Stimulated activated CD4-positive, alpha-beta T cell treated with anti-CD3 and anti-CD28 coated beads, Interleukin-15, amount 100 ng/mL, for 48 hours (primary cell): ENCODE measurements around the gene HRC.

ENCODE experiments used
- DNase-seq, 2 donors: peaks; one replicate each; pipeline ENCODE4 v3.0.0-alpha.2; 2020; ENCODE audit warnings: low read depth in 2 of 2

HRC gene

DNA sequence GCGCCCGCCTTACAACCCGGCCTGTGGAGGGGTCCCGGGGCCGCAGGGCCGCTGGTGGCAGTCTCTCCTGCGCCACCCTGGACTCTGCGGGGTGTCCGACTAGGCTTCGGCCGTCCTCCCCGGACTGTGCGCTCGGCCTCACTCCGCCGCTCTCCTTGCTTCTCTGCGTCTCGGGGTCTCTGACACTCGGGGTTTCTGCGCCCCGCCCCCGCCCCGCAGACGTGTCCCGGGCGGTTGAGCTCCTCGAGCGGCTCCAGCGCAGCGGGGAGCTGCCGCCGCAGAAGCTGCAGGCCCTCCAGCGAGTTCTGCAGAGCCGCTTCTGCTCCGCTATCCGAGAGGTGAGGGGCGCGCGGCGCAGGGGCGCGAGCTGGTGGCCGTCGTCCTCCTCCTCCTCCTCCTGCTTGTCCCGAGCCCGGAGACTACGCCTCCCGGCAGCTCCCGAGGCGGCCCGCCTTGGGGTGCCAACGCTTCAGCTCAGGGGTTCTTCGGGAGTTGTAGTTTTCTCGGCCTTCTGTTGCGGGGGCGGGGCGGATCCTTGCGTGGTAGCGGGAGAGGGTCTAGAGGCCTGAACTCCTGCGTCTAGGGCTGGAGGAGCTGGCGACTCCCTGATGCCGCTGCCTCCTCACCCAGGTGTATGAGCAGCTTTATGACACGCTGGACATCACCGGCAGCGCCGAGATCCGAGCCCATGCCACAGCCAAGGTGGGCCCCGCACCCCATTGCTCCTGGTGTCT lies 40.4 kb downstream of the HRC start:
- peak; percentile 42 for DNase-seq

DNA sequence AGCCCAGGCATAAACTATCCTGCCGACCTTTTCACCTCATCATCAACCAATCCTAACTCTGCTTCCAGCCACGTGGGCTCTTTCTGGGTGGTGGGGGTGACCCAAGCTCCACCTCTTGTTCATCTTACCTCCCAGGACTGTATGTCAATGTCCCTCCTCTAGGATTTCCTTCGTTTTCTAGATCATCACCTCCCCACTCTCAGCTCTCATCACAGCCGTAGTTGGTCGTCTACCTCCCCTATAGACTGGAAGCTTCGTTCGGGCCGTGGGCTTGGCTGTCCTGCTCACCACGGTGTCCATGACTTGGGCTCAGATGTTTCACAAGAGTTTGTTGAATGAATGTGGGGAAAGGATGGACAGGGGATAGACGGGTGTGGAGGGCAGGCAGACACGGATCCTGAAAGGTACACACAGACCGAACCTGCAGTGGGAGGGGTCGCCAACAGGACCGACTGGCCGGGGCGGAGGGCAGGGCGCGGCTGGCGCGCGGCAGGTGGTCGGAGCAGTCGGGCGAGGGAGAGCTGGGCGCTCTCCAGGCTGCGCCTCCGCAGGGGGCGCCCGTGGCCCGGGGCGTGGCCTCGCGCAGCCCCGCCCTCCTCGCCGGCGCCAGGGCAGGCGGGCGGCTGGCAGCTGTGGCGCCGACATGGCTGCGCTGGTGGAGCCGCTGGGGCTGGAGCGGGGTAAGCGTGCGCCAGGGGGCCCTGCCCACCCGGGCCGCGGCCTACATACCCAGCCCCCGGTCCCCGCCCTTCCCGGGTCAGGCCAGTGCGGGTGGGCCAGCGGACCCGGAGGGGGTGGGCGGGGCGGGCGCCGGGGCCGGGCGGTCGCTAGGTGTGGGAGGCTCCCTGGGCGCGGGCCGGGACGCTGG lies 41.2 kb downstream of the HRC start, which contains the start of gene LIN7B:
TSS of gene LIN7B (plus strand) at position 609 of the 868 bp plus-strand sequence. CDS start at position 644, 35 bp downstream.
- DNase-seq, result peak; percentile 33 to 67

DNA sequence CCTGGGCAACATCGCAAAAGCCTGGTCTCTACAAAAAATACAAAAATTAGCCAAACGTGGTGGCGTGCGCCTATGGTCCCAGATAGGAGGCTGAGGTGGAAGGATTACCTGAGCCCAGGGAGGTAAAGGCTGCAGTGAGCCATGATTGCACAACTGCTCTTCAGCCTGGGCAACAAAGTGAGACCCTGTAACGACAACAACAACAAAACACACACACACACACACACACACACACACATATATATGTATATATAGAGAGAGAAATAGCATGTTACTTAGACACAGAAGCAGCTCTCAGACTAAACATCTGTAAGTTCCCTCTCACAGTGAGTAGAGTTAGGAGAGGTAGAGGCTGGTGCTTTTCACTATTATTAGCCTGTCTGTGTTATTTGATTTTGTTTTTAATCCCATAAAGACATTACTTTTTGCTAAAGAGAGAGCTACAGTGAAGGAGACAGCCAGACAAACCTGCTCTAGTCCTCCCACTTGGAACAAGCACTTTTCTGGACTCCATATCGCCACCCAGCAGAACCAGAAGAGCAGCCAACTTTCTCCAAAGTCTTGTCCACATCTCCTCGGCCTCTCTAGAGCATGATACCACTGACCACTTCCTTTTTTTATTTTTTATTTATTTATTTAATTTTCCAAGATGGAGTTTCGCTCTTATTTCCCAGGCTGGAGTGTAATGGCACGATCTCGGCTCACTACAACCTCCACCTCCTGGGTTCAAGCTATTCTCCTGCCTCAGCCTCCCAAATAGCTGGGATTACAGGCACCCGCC lies 43.8 kb downstream of the HRC start:
- no peak for DNase-seq

DNA sequence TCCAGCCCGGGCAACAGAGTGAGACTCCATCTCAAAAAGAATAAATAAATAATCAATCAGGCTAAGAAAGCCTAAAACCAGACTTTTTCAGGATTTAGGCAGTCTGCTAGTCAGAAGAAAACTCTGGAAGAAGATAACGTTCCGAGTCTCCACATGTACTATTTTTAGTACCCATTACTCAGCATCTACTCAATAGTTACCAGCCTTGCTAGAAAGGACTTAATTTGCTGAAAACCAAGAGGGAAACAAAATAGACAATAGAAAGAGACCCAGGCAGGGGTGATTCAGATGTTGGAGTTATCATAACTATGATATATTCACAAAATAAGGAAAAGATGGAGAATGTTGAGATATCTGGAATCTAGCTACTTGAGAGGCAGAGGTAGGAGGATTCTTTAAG lies 44.6 kb downstream of the HRC start:
- no peak for DNase-seq

DNA sequence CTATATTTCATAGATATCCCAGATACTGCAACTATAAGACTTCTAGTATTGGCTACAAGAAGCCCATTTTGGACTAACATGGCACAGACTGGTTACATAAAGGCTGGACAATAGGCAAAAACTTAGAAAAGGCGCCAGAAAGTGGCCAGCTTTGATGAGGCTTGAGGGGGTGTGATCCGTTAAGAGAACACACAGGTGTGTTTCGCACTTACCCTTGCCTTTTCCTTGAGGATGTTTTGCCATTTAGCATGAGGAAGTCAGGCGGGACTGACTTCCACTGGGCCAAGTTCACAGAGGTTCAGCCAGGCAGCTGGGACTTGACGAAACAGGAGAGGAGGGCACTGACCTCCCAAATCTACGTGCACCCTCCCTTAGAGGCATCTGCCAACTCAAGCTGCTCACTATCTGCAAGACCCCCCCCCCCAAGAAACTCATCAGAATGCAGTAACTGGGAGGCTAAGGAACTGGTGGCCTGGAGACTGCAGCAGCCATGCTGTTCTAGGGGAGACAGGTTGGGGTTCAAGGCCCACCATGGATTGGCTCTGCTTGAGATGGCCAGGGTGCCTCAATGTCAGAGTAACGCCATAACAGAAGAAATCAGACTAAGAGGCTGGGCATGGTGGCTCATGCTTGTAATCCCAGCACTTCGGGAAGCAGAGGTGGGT lies 45.5 kb downstream of the HRC start:
- DNase-seq, result no peak

DNA sequence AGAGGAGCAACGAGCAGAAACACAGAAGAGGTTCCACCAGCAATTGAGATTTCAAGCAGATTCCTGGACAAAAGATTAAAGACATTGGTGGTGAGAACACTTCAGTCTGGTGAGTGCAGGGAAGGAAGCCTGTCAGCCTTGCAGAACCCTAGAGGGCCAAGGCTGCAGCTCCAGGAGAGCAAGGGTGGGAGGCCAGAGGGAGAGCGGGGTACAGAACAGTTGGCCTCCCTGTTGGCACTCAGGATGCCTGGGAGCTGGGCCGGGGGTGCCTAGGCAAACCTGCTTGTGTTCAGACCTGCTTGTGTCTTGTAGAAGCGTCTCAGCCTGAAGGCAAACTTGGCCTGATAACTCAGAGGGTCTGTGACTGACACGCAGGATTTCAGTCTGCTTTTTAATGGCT lies 46.1 kb downstream of the HRC start:
- no peak for DNase-seq

DNA sequence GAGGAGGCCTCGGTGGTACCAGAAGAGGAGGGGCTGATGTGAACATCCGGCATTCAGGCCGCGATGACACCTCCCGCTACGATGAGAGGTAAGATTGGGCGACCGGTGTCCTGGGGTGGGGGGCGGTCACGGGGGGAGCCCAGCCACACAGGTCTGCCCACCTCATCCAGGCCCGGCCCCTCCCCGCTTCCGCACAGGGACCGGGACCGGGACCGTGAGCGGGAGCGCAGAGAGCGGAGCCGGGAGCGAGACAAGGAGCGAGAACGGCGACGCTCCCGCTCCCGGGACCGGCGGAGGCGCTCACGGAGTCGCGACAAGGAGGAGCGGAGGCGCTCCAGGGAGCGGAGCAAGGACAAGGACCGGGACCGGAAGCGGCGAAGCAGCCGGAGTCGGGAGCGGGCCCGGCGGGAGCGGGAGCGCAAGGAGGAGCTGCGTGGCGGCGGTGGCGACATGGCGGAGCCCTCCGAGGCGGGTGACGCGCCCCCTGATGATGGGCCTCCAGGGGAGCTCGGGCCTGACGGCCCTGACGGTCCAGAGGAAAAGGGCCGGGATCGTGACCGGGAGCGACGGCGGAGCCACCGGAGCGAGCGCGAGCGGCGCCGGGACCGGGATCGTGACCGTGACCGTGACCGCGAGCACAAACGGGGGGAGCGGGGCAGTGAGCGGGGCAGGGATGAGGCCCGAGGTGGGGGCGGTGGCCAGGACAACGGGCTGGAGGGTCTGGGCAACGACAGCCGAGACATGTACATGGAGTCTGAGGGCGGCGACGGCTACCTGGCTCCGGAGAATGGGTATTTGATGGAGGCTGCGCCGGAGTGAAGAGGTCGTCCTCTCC lies 47.4 kb downstream of the HRC start:
- DNase-seq, result no peak

DNA sequence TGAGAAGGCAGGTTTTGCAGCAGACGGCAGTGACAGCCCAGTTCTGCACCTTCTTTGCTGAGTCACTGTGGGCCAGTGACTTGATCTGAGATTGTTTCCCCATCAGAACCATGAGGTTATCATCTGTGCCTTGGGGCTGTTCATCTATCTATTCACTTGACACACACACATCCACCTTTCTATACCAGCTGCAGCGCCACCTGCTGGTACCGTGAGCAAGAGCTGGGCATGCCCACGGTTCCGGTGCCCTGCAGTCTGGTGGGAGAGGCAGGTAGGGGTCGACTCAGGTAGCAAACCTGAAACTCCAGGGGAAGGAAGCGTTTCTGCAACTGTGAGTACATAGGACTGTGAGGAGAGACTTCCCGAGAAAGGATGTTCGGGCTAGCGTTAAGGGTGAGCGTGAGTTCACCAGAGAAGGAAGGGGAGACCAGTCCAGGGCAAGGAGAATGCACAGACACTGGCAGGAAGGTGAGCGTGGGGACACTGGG lies 48.5 kb downstream of the HRC start:
- DNase-seq, result peak in 1 of 2 donors; percentile 58

DNA sequence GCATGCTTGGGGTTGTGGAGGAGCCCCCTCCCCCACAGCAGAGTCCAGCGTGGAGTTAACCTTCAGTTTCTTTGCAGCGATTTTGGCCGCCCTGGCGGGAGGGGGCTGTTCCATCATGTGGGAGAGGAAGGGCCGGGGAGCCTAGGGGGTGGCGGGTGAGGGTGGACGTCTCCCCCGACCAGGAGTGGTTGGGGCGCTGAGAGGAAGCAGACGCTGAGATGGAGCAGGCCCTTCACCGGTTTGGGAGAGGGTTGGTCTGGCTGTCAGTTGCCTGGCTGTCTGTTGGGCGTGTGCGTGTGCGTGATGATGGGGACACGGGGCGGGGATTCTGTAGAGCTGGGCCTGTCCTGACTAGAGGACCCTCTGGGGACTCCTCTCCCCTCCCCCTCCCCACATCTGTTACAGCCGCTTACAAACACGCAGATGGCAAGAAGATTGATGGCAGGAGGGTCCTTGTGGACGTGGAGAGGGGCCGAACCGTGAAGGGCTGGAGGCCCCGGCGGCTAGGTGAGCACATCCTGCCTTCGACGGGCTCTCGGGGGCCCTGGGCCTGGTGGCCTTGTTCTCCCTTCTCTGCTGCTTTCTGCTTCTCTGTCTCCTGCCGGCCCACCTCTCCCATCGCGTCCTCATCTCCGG lies 50.8 kb downstream of the HRC start:
- DNase-seq, result no peak

DNA sequence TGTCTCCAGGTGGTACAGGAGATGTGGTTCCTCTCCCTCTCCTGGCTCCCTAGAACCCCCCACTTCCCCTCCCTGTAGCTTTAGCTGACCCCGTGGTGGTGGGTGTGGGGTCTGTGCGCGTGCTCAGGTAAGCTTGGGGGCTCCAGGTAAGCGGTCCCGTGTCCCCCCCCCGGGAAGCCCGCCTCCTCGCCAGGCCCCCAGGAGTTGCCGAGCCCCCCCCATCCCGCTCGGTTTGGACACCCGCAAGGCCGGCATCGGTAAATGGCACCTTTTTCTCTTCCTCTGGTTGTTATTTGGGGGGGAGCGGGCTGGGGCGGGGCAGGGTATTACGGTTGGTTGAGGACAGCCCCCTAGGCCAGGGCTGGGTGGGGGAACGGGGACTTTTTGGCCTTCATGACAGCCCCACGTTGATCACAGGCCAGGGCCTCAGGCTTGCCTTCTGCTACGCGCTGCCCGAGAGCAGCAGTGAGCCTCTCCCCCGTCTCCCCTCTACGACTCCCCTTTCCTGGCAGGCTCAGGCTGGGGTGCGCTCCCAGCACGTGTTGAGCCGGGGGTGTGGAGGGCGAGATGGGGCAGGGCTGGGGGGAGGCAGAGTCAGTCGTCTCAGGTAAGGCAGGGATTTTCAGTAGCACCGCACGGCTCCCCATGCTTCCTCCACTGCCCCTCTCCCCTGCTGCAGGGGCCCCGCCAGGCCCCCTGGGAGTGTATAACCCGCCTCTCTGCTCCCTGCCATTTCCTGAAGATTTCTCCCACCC lies 51.7 kb downstream of the HRC start:
- no peak for DNase-seq

DNA sequence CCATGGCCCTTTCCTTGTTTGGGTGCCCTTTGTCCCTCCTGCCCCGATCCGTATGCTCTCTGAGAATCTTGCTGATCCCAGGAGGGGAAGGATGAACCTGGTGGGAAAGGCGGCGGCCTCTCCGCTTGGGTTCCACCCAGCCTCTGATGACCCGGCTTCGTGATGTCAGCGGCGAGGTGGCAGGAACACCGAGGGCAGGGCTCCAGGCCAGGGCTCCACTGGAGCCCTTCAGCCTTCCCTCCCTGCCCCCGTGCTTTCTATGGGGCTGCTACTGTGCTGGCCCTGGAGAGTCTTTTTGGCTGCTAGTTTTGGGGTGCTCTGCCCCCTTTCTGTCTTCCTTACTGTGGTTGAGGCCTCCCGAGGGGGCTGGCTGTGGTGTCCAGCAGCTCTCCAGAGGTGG lies 52.9 kb downstream of the HRC start:
- no peak for DNase-seq
